Mononuclear cell (primary cell): Measurements from ENCODE around the gene MED31. TPM values are rescaled to one million over a fixed set of nuclear protein-coding genes. Genes with fewer than 3 reads are reported as not detected.
A peak's percentile ranks its signal among the peaks of the same experiment; 100 is the strongest.
"Not testable (repeated sequence)": the region's sequence is repeated elsewhere in the genome, so short reads cannot be mapped to it uniquely, and the experiment has no call there.

ENCODE experiments used
- H3K27me3 ChIP-seq: 2 replicates; pipeline ENCODE4 v1.6.0; 2011; ENCODE audit warnings: low read length, control low read depth; ENCODE audit not compliant: insufficient read depth
- H3K4me1 ChIP-seq: 2 replicates; pipeline ENCODE4 v1.5.1; 2011; ENCODE audit warnings: mild to moderate bottlenecking, low read length, control low read depth; ENCODE audit not compliant: insufficient read depth
- H3K4me3 ChIP-seq: 2 replicates; pipeline ENCODE4 v1.5.1; 2011; ENCODE audit warnings: mild to moderate bottlenecking, low read length, moderate library complexity
- H3K9me3 ChIP-seq: 2 replicates; pipeline ENCODE4 v1.5.1; 2011; ENCODE audit warnings: low read depth, mild to moderate bottlenecking, control low read depth, low read length
- total RNA-seq: library from RNA; depleted of rRNA; stranded (reverse); fragments of >200 nt; gene quantifications from one replicate; pipeline ENCODE4 v1.2.3, GENCODE V29; 2012

Gene MED31
- 14.2 TPM for total RNA-seq

DNA sequence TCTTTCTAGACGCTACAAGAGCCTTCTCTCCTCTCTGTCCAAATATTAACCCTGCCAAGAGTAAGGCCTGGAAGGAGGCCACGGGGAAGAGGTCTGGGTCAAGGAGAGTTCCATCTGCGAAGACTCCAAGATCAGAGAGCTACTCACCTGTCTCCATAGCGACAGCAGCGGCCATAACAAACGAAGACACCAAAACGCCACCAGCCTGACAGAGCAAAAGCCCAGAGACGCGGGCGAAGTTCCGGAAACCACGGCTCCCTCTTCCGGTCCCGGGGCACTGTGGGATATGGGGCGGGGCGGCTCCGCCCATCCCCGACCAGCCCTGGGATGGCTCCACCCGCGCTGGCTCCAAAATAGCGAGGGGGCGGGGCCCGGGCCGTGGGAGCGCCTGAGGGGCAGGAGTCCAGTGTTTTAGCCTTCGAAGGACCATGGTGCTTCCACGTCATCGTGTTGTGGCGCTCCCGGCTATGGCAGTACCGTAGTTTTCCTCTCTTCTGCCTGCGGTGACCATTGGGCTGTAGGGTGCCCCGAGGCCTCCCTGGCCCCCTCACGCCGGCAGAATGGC is at the start of gene MED31, which contains the start of gene C17orf100:
Gene MED31 (minus strand): TSS at position 252 of the 565 bp plus-strand sequence. CDS start 77 bp downstream, at position 175.
Gene C17orf100 (plus strand): TSS at position 409 of the 565 bp plus-strand sequence. CDS start 152 bp downstream, at position 561.
- no peaks in the 10 kb centered on the region for H3K9me3 ChIP-seq
- peak within 1 kb of the TSS; percentile 92 for H3K4me3 ChIP-seq
- H3K4me1 ChIP-seq: peaks cover 17% of the 10 kb centered on the region
- H3K27me3 ChIP-seq: peaks cover 5% of the 10 kb centered on the region

DNA sequence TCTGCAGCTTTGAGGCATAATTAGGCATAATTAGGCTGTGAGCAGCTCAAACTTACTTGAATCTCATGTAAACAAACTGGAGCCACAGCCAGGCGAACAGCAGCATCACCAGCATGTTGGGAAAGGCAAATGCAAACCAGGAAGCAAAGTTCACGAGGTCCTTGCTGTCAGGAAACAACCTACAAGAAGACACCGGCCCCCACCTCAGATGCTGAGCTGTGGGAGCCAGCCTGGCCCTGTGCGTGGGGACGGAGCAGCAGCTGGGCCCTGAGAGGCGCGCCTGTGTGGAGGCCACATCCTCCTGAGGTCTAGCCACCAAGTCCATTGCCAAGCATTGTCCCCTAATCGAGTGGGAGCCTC is 49.5 kb upstream of the MED31 start:
- Histone ChIP-seq H3K4me1 (no peaks in the 10 kb centered on the region), H3K9me3 (no peaks in the 10 kb centered on the region), H3K4me3 (no peak overlapping the region), H3K27me3 (no peaks in the 10 kb centered on the region)

GRCh38 chr17:6699997-6700947 is 48.9 kb upstream of the MED31 start:
- H3K4me3 ChIP-seq: no peak overlapping the region
- H3K9me3 ChIP-seq: no peaks in the 10 kb centered on the region
- no peaks in the 10 kb centered on the region for H3K27me3 ChIP-seq
- H3K4me1 ChIP-seq: no peaks in the 10 kb centered on the region

DNA sequence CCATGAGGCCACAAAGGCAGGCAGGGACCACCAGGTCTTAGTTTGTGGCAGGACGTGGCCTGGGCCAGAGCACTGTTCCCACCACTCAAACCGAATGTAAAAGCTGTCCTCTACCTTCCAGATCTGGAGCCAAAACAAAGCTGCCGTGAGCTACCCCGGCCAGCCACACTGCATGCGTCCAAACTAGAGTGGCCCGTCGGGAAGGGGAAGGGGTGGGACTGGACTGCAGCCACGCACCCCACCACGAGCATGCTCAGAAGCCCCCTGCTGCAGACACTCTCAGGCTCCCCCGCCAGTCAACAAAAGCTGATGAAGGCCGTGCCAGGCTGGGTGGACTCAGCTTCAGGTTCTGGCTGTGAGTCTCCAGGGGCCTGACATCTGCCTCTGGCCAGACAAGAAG is 46.6 kb upstream of the MED31 start:
- H3K27me3 ChIP-seq: no peaks in the 10 kb centered on the region
- no peak overlapping the region for H3K4me3 ChIP-seq
- no peaks in the 10 kb centered on the region for H3K4me1 ChIP-seq
- no peaks in the 10 kb centered on the region for H3K9me3 ChIP-seq

GRCh38 chr17:6696906-6697305 is 45.5 kb upstream of the MED31 start:
- Histone ChIP-seq H3K9me3 (no peaks in the 10 kb centered on the region), H3K4me3 (no peak overlapping the region), H3K4me1 (no peaks in the 10 kb centered on the region), H3K27me3 (peaks cover 3% of the 10 kb centered on the region)

- Histone ChIP-seq H3K4me1 (no peaks in the 10 kb centered on the region), H3K27me3 (peaks cover 3% of the 10 kb centered on the region), H3K9me3 (no peaks in the 10 kb centered on the region), H3K4me3 (no peak overlapping the region)
Measured at GRCh38 chr17:6695565-6695964, 44.2 kb upstream of the MED31 start.

GRCh38 chr17:6695051-6695450 is 43.6 kb upstream of the MED31 start:
- Histone ChIP-seq H3K9me3 (no peaks in the 10 kb centered on the region), H3K27me3 (peaks cover 3% of the 10 kb centered on the region), H3K4me1 (no peaks in the 10 kb centered on the region), H3K4me3 (no peak overlapping the region)

DNA sequence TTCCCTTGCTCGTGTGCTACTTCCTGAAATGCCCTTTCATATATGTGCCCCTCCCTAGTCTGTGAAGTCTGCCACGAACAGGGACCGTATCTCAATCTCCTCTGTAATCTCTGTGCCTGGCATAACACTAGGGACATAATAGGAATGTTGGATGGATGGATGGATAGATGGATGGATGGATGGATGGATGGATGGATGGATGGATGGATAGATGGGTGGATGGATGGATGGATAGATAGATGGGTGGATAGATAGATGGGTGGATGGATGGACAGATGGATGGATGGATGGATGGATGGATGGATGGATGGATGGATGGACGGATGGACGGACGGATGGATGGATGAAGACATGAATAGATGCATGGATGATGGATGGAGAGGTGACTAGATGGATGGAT is 40.6 kb upstream of the MED31 start:
- not testable (repeated sequence) for H3K4me3 ChIP-seq, H3K4me1 ChIP-seq, H3K9me3 ChIP-seq, H3K27me3 ChIP-seq

GRCh38 chr17:6691546-6691945 is 40.1 kb upstream of the MED31 start:
- H3K4me3 ChIP-seq: no peak overlapping the region
- peaks cover 3% of the 10 kb centered on the region for H3K27me3 ChIP-seq
- H3K9me3 ChIP-seq: no peaks in the 10 kb centered on the region
- no peaks in the 10 kb centered on the region for H3K4me1 ChIP-seq

DNA sequence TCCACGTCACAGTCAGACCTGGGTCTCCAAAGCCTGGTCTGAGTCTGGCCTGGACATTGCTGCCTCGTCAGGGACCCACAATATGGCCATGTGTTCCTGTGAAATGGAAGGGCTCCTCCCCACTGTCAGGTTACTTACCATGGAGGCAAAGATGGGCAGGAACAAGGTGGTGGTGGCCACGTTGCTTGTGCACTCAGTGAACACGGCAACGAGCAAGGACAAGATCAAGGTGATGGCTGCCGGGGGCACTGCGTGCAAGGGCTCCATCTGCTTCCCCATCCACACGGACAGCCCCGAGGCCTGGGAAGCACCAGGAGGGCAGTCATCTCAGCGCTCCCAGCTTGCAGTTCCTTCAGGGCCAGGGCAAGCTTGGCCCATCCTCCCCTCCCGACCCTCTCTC is 39.2 kb upstream of the MED31 start:
- no peak overlapping the region for H3K4me3 ChIP-seq

DNA sequence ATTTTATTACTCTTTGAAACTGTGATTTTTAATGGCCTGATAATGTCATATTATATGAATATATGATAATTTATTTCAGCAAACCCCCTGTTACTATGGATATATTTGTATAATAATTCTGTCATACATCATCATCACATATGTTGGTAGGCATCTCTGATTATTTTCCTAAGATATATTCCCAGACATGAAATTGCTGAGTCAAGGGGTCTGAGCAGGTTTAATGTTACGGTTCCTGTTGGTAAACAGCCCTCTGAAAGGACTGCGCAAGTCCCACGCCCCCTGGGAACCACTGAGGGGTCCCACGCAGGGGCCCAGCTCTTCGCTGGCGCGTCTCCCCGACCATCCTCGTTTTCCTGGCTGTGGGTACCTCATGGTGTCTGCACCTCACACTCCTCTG is 37.5 kb upstream of the MED31 start:
- Histone ChIP-seq H3K9me3 (no peaks in the 10 kb centered on the region), H3K4me1 (no peaks in the 10 kb centered on the region), H3K4me3 (no peak overlapping the region), H3K27me3 (peaks cover 3% of the 10 kb centered on the region)

More for the DNA sequence above, 39.2 kb upstream of the MED31 start:
- Histone ChIP-seq H3K27me3 (peaks cover 3% of the 10 kb centered on the region), H3K4me1 (no peaks in the 10 kb centered on the region), H3K9me3 (no peaks in the 10 kb centered on the region)

GRCh38 chr17:6686026-6686425 is 34.6 kb upstream of the MED31 start:
- no peaks in the 10 kb centered on the region for H3K9me3 ChIP-seq
- no peaks in the 10 kb centered on the region for H3K27me3 ChIP-seq
- no peaks in the 10 kb centered on the region for H3K4me1 ChIP-seq
- no peak overlapping the region for H3K4me3 ChIP-seq

DNA sequence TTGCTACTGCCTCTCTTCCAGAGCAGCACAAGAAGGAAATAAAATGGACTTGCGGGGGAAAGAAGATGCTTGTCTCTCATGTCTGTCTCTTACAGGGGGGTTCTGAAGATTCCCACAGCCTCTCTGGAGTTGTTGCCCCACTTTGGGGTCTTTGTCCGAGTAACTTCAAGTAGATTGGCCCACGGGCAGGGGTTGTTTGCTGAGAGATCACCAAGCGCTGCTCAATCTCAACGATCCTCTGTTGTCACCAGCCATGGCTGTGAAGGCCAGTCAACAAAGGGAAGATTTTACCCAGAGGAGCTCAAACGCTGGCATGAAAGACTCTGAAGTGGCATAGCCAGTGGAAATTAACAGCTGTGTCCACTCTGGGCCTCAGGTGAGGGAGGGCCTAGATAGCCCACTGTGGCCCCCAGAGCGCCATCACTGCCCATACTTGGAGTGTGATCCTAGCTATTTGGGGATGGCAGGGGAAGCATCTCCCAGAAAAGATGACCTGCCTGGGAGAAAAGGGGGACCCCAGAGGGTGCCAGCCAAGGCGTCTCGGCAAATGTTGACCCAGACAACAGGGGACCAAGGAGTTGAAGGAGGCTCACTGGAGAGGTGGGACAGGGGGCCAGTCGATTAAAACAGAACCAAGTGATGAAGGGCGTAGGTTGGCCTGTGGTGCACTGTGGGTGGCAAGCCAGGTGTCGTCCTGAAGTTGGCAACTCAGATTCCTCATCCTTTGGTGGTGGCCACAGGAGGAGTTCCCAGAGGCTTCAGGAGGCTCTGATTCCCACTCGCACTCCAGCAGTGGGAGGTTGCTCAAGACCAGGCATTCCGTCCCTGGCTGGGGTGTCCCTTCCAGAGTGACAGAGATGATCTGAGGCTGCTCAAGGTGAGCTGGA is 33.7 kb upstream of the MED31 start:
- H3K4me3 ChIP-seq: no peak overlapping the region
- H3K4me1 ChIP-seq: no peaks in the 10 kb centered on the region
- H3K9me3 ChIP-seq: no peaks in the 10 kb centered on the region
- H3K27me3 ChIP-seq: peaks cover 3% of the 10 kb centered on the region

DNA sequence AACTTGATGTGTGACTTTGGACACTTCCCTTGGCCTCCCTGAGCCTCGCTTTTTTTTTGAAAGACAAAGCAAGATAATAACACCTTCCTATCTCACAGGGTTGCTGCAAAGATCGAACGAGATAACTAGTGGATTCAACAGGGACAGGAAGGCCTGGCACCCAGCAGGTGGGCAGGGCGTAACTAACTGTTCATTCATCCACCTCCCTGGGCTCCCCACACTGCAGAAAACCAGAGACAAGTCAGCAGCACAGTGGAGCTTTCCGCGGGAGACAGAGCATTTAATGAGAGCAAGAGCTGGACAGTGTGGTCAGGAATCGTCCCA is 33.0 kb upstream of the MED31 start:
- H3K4me3 ChIP-seq: no peak overlapping the region
- no peaks in the 10 kb centered on the region for H3K4me1 ChIP-seq
- peaks cover 3% of the 10 kb centered on the region for H3K27me3 ChIP-seq
- no peaks in the 10 kb centered on the region for H3K9me3 ChIP-seq
